NCI-H2196 (cell line): ENCODE results near the gene ADGRF5.

Source experiments
- DNase-seq: peaks from one replicate; lab custom pipeline; 2025; ENCODE audit not compliant: unreplicated experiment; lab: John Stamatoyannopoulos, UW

Gene ADGRF5

GRCh38 chr6:46828939-46829338, 92.8 kb downstream of the ADGRF5 start:
- no peak for DNase-seq

GRCh38 chr6:46821458-46821881, 100.3 kb downstream of the ADGRF5 start:
- DNase-seq = no peak

- no peak for DNase-seq
Observed at GRCh38 chr6:46819561-46819960, 102.2 kb downstream of the ADGRF5 start.

DNA sequence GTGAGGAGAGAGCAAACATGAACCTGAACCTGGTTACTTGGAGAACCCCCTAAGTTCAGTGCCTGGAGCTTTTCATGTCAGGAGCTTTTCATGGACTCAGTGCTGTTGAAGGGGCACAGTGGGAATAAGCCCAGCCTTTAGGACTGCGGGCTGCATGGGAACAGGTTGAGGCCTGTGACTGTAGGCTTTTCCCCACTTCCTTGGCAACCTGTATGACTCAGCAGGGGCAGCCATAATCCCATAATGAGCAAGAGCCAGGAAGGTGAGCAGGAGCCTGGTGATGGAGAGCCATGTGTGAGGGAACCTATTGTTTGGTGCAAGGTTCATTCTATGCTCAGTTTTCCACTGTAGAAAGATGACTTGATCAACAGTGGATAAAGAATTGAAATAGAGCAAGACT, 105.1 kb downstream of the ADGRF5 start:
- DNase-seq = no peak

DNA sequence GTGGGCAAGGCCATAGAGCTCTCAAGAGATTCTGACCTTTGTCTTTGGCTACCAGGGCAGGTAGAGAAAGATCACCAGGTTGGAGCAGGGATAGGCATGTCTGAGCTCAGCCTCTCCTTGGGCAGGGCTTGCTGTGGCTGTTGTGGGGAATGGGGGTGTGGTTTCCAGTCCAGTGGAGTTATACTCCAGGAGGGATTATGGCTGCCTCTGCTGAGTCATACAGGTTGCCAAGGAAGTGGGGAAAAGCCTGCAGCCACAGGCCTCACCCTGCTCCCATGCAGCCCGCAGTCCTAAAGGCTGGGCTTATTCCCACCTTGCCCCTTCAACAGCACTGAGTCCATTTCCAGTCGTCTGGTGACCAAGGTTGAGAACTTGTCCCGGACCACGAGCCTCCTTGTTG, 106.6 kb downstream of the ADGRF5 start:
- DNase-seq = no peak

DNA sequence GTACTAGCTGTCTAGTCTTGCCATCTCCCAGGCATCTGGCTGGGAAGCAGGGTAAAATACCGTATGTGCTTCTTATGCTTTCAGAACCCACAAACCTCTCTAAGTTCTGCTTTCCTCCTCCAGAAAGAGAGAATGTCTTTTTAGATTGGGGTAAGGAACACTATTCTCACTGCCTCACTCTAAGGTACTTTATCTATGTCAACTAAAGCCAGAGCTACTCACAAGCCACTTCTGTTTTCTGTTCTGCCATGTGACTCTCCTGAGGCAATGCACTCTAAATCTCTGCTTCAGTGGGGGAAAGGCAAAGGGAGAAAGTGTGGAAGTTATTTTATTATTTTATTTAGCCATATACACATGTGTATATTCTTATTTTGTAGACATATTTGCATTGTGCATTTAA, 112.9 kb downstream of the ADGRF5 start:
- no peak for DNase-seq
